ENCODE data around the gene BTNL8.

DNA sequence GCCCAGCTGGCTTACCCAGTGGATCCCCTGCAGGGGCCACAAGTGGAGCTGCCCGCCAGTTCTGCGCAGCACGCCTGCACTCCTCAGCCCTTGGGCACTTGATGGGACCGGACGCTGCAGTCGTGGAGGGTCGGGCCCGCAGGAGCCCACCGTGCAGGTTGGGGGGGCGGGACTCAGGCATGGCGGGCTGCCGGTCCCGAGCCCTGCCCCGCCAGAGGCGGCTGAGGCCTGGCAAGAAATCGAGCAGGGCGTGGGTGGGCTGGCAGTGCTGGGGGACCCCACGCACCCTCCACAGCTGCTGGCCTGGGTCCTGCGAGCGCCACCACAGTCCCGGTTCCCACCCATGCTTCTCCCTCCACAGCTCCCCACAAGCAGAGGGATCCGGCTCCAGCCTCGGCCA, 70.4 kb downstream of the BTNL8 start:
- TF ChIP-seq, protein P1, sequence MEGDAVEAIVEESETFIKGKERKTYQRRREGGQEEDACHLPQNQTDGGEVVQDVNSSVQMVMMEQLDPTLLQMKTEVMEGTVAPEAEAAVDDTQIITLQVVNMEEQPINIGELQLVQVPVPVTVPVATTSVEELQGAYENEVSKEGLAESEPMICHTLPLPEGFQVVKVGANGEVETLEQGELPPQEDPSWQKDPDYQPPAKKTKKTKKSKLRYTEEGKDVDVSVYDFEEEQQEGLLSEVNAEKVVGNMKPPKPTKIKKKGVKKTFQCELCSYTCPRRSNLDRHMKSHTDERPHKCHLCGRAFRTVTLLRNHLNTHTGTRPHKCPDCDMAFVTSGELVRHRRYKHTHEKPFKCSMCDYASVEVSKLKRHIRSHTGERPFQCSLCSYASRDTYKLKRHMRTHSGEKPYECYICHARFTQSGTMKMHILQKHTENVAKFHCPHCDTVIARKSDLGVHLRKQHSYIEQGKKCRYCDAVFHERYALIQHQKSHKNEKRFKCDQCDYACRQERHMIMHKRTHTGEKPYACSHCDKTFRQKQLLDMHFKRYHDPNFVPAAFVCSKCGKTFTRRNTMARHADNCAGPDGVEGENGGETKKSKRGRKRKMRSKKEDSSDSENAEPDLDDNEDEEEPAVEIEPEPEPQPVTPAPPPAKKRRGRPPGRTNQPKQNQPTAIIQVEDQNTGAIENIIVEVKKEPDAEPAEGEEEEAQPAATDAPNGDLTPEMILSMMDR (IDR thresholded peaks at IDR 0.05): no peak
- TF ChIP-seq POLR2A (IDR thresholded peaks at IDR 0.05): no peak
